Measurements from ENCODE around the gene RRP1. TPM values are rescaled to one million over a fixed set of nuclear protein-coding genes. Genes with fewer than 3 reads are reported as not detected.

The RRP1 gene
- total RNA-seq, 1 experiment from 2014 or later = 76.4 TPM

GRCh38 chr21:43754948-43755781, 34.2 kb upstream of the RRP1 start:
- ChIA-PET CTCF (no interaction called here), POLR2A (ENCODE audit: unreplicated experiment) (no interaction called here)
- Histone ChIP-seq H3K27ac (ENCODE audit: low read length) (no peak overlapping the region), H3F3A (ENCODE audit: low read length, unreplicated experiment) (no peaks in the 10 kb centered on the region), H3K27me3 (ENCODE audit: low read length) (no peaks in the 10 kb centered on the region), H3K79me2 (ENCODE audit: low read length) (no peaks in the 10 kb centered on the region), H3K4me2 (ENCODE audit: low read length) (no peak overlapping the region), H2AFZ (ENCODE audit: low read length) (no peak overlapping the region), H3K9me3 (ENCODE audit: low read length) (no peaks in the 10 kb centered on the region), H3K36me3 (ENCODE audit: low read depth, low read length) (peaks cover 81% of the 10 kb centered on the region), H3K9ac (ENCODE audit: low read length) (no peak overlapping the region), H3K4me3 (ENCODE audit: low read length) (no peak overlapping the region), H3K9me2 (replicated peaks; ENCODE audit: low read length) (no peaks in the 10 kb centered on the region), H3K4me1 (ENCODE audit: insufficient read depth, low read length) (no peaks in the 10 kb centered on the region), H4K20me1 (ENCODE audit: low read length) (no peaks in the 10 kb centered on the region)
- BruUV-seq (replicated peaks) = no TSS peak
- intact Hi-C loops (cut with micrococcal nuclease) = no loop called here
- no peak for DNase-seq
- ATAC-seq = peak; percentile 18; the same call in 1 of the 2 replicates
- TF ChIP-seq CTCF (conservative IDR thresholded peaks at IDR 0.05; ENCODE audit: low read depth, low read length) (no peak), EZH2phosphoT487 (IDR thresholded peaks at IDR 0.05; ENCODE audit: borderline replicate concordance, low read length) (no peak), EZH2 (IDR thresholded peaks at IDR 0.05; ENCODE audit: low read length, unreplicated experiment) (no peak)

- Histone ChIP-seq H3K36me3 (ENCODE audit: low read depth, low read length) (peaks cover 80% of the 10 kb centered on the region), H3K4me2 (ENCODE audit: low read length) (no peak overlapping the region), H4K20me1 (ENCODE audit: low read length) (no peaks in the 10 kb centered on the region), H3K9ac (ENCODE audit: low read length) (no peak overlapping the region), H3K4me1 (ENCODE audit: insufficient read depth, low read length) (no peaks in the 10 kb centered on the region), H3K27me3 (ENCODE audit: low read length) (no peaks in the 10 kb centered on the region), H3K9me3 (ENCODE audit: low read length) (no peaks in the 10 kb centered on the region), H3K4me3 (ENCODE audit: low read length) (no peak overlapping the region), H3K27ac (ENCODE audit: low read length) (no peak overlapping the region), H3K9me2 (replicated peaks; ENCODE audit: low read length) (no peaks in the 10 kb centered on the region), H3K79me2 (ENCODE audit: low read length) (no peaks in the 10 kb centered on the region), H2AFZ (ENCODE audit: low read length) (no peak overlapping the region), H3F3A (ENCODE audit: low read length, unreplicated experiment) (no peaks in the 10 kb centered on the region)
- CTCF ChIA-PET = no interaction called here
- intact Hi-C loops (cut with micrococcal nuclease) = no loop called here
- DNase-seq = no peak
- BruUV-seq (replicated peaks) = no TSS peak
- POLR2A ChIA-PET (ENCODE audit: unreplicated experiment) = no interaction called here
- TF ChIP-seq EZH2phosphoT487 (IDR thresholded peaks at IDR 0.05; ENCODE audit: borderline replicate concordance, low read length) = no peak
- TF ChIP-seq CTCF (conservative IDR thresholded peaks at IDR 0.05; ENCODE audit: low read depth, low read length) = no peak
- TF ChIP-seq EZH2 (IDR thresholded peaks at IDR 0.05; ENCODE audit: low read length, unreplicated experiment) = no peak
- ATAC-seq = no peak
These were observed 33.4 kb upstream of the RRP1 start for GRCh38 chr21:43755820-43756594.

GRCh38 chr21:43757601-43758000, 31.8 kb upstream of the RRP1 start:
- CTCF ChIA-PET = no interaction called here
- Histone ChIP-seq H3K4me1 (ENCODE audit: insufficient read depth, low read length) (no peaks in the 10 kb centered on the region), H3K4me2 (ENCODE audit: low read length) (no peak overlapping the region), H3K27me3 (ENCODE audit: low read length) (no peaks in the 10 kb centered on the region), H3K9me3 (ENCODE audit: low read length) (no peaks in the 10 kb centered on the region), H3K36me3 (ENCODE audit: low read depth, low read length) (peaks cover 87% of the 10 kb centered on the region), H2AFZ (ENCODE audit: low read length) (no peak overlapping the region), H3K4me3 (ENCODE audit: low read length) (no peak overlapping the region), H3K79me2 (ENCODE audit: low read length) (no peaks in the 10 kb centered on the region), H3F3A (ENCODE audit: low read length, unreplicated experiment) (no peaks in the 10 kb centered on the region), H3K9ac (ENCODE audit: low read length) (no peak overlapping the region), H4K20me1 (ENCODE audit: low read length) (no peaks in the 10 kb centered on the region), H3K9me2 (replicated peaks; ENCODE audit: low read length) (no peaks in the 10 kb centered on the region), H3K27ac (ENCODE audit: low read length) (no peak overlapping the region)
- no peak for ATAC-seq
- POLR2A ChIA-PET (ENCODE audit: unreplicated experiment) = no interaction called here
- intact Hi-C loops (cut with micrococcal nuclease) = no loop called here
- DNase-seq = no peak
- BruUV-seq (replicated peaks) = no TSS peak
- TF ChIP-seq CTCF (conservative IDR thresholded peaks at IDR 0.05; ENCODE audit: low read depth, low read length) = no peak
- TF ChIP-seq EZH2phosphoT487 (IDR thresholded peaks at IDR 0.05; ENCODE audit: borderline replicate concordance, low read length) = no peak
- TF ChIP-seq EZH2 (IDR thresholded peaks at IDR 0.05; ENCODE audit: low read length, unreplicated experiment) = no peak
